GM12874 (cell line): ENCODE data around the gene RIN3.

ENCODE experiments used
- TF ChIP-seq, protein P1 (sequence below): IDR thresholded peaks from 2 replicates; pipeline ENCODE4 v1.5.1; 2011; ENCODE audit warnings: low read depth, mild to moderate bottlenecking, control low read depth, low read length, moderate library complexity; ENCODE audit not compliant: insufficient read depth

The RIN3 gene

DNA sequence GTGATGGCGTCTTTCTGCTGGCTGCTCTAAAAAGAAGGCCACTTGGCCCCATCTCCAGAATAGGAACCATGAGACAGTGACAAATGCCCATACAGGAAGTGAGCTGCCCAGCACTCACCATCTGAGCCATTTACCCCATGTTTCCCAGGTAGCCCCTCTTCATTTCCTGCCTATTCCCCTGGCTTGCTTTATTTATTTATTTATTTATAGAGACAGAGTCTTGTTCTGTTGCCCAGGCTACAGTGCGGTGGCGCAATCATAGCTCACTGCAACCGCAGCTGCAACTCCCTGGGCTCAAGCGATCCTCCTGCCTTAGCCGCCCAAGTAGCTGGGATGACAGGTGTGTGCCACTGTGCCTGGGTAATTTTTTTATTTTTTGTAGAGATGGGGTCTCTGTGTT is 71.2 kb downstream of the RIN3 start:
- TF ChIP-seq, protein P1, sequence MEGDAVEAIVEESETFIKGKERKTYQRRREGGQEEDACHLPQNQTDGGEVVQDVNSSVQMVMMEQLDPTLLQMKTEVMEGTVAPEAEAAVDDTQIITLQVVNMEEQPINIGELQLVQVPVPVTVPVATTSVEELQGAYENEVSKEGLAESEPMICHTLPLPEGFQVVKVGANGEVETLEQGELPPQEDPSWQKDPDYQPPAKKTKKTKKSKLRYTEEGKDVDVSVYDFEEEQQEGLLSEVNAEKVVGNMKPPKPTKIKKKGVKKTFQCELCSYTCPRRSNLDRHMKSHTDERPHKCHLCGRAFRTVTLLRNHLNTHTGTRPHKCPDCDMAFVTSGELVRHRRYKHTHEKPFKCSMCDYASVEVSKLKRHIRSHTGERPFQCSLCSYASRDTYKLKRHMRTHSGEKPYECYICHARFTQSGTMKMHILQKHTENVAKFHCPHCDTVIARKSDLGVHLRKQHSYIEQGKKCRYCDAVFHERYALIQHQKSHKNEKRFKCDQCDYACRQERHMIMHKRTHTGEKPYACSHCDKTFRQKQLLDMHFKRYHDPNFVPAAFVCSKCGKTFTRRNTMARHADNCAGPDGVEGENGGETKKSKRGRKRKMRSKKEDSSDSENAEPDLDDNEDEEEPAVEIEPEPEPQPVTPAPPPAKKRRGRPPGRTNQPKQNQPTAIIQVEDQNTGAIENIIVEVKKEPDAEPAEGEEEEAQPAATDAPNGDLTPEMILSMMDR = no peak

DNA sequence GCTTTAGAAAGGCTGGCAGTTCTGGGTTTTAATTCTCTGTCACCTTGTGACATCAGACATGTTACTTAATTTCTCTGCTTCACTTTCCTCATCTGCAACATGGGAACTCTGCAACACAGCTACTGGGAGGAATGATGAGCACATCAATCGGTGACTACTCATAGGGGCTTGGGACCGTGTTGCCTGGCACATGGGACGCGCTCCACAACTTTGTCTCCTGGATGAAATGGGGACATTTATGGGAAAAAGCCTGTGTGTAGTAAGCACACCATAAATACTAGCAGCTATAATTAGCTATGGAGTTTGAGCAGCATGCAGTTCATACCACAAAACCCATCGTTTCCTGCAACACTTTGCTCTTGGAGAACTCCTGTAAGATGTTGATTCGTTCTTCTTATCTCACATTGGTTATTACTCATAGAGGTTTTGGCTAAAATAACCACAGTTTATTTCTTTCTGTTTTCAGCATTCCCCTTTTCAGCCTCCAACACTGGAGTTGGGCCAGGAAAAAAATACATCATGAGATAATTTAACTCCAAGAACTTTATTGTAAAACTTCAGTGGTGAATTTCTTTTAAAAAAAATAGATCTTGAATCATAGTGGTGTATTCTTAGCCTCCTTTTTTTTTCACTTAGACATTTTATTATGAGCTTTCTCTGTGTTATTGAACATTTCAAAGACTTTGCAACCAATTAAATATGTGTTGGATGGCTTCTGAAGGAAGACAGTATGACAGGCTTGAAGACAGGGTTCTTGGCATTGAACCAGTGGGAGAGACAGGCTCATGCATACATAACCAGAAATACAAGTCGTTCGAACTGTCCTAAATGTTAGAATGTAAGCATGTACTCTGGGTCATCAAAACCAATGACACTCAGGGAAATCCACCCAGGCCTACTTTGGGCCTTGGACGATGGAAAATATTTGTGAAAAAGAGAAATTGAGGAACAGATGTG is 72.7 kb downstream of the RIN3 start:
- TF ChIP-seq, protein P1 = no peak

DNA sequence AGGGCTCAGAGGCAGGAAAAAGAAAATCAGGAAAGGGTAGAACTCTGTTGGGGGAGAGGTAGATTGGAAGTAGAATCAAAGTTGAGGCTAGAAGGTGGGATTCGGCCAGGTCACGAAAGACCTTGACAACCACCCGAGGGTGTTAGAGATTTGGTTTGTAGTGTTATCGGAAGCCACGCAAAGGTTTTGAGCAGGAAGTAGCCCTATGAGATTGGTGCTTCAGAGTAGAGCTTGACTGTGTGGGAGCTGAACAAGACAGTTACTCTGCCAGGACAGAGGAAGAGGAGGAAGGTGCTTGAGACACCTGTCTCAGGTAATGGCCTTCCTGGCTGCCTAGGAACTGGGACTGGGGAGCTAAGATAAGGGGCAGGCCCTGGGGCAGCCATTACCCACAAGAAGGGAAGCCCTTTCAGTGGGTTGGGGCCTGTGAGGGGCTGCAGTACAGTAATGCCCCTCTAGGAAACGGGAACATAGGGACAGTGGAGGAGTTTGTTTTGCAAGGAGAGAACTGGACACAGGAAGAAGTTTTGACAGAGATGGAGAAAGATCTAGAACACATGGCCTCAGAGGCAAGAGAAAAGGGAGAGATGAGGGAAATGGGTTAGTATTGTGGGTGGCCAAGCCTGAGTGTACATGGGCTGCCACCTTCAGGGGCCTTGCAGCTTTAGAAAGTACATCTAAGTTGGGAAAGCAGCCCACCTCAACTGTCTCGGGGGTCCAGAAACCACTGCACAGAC is 73.5 kb downstream of the RIN3 start:
- TF ChIP-seq, protein P1 = 0 out of 2 replicates have a peak, but pooled peaks have one; percentile 21

DNA sequence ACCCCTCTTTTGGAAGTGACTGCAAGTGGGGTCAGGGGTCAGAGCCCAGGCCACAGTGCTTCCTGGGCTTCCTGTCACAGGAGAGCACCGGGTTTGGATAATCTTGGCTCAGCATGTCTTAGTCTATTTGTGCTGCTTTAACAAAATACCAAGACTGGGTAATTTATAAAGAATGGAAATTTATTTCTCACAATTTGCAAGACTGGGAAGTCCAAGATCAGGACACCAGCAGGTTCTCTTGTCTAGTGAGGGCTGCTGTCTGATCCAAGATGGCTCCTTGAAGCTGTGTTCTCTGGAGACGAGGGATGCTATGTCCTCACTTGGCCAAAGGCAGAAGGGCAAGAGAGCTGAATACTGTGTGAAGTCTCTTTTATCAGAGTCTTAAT is 74.1 kb downstream of the RIN3 start:
- TF ChIP-seq, protein P1 = no peak

DNA sequence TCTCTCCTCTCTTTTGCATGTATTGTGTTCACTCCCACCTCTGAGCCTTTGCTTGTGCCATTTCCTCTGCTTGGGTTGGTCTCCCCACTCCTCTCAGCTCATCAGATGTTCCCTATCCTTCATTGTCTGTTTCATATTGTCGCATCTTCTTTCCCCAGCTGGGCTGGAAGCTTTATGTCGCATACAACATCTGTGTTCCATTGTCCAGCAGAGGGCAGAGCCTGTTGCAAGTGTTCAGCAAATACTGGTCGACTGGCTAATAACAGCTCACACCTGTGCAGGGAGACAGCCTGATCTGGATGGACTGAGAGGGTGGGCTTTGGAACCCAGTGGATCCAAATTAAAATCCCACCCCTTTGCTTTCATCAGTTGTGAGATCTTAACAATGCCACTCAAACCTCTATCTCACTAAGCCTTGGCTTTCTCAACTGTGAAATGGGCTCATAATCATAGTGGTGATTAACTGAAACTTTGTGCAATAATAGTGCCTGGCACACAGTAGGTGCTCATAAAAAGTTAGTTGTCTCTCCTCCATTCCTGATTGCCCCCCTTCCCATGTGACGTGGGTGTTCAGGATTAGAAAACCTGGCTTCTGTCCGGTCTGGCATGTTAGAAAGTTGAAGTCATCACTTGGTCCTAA is 75.8 kb downstream of the RIN3 start:
- TF ChIP-seq, protein P1 = peak; percentile 72

DNA sequence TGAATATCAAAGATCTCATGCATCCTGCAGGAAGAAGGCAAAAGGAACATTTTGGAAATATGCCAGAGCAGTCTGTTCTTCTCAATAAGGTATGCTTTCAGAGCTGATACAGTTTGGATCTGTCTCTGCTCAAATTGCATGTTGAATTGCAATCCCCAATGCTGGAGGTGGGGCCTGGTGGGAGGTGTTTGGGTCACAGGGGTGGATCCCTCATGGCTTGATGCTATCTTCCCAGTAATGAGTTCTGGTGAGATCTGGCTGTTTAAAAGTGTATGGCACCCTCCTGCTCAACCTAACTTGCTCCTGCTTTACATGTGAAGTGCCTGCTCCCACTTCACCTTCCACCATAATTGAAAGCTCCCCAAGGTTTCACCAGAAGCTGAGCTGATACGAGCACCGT is 76.6 kb downstream of the RIN3 start:
- TF ChIP-seq, protein P1 = no peak

DNA sequence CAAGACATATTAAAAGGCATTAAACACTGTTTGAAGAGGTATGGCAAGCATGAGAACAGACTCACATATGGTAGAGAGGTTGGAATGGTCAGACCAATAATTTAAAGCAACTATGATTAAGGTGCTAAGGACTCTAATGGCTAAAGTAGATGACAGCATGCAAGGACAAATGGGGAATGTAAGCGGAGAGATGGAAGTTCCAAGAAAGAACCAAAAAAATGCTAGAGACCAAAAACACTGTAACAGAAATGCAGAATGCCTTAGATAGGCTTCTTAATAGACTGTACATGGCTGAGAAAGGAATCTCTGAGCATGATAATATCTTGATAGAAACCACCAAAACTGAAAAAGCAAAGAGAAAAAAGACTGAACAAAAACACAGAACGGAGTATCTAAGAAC is 77.4 kb downstream of the RIN3 start:
- TF ChIP-seq, protein P1 = no peak
